Thyroid gland (tissue), 4 donors: ENCODE measurements around the gene ATXN7. TPM values are rescaled to one million over a fixed set of nuclear protein-coding genes. Genes with fewer than 3 reads are reported as not detected.

Experiments used
- DNase-seq, 2 donors: peaks; one replicate each; pipeline ENCODE4 v3.0.0-alpha.2; 2019
- H3K27ac ChIP-seq, 3 donors: fragments of 200-600 bp; sonication (generic); 1 replicate in 2 of 3; 2 replicates in 1 of 3; pipeline ENCODE4 v1.5.1; 2016 to 2019; ENCODE audit warnings: mild to moderate bottlenecking in 1 of 3, moderate library complexity in 1 of 3
- H3K27me3 ChIP-seq: fragments of 200-600 bp; sonication (generic); one replicate; pipeline ENCODE4 v1.5.1; 2019
- H3K36me3 ChIP-seq, 2 donors: fragments of 200-600 bp; sonication (generic); one replicate each; pipeline ENCODE4 v1.5.1; 2016 to 2019
- H3K4me1 ChIP-seq, 2 donors: fragments of 200-600 bp; sonication (generic); one replicate each; pipeline ENCODE4 v1.5.1; 2017 to 2019
- H3K4me3 ChIP-seq, 3 donors: fragments of 200-600 bp; sonication (generic); replicated peaks in 1 of 3; 1 replicate in 2 of 3; 2 replicates in 1 of 3; pipeline ENCODE4 v1.5.1; 2016; ENCODE audit warnings: mild to moderate bottlenecking in 1 of 3
- H3K9me3 ChIP-seq: fragments of 200-600 bp; sonication (generic); one replicate; pipeline ENCODE4 v1.5.1; 2017
- POLR2A ChIP-seq, 2 donors: fragments of 450-650 bp; IDR thresholded peaks; one replicate each; pipeline ENCODE4 v1.6.1; 2017; ENCODE audit warnings: antibody characterized with exemption in 2 of 2, mild to moderate bottlenecking in 2 of 2, moderate library complexity in 1 of 2
- WGBS, 2 donors: methylation state at CpG; one replicate each; pipeline ENCODE4 v1.1.5; 2017; 5-methylcytosine and 5-hydroxymethylcytosine counted together
- intact Hi-C: fragments of 100-400 bp; cut with DNase I; formaldehyde crosslinking; loops from one replicate; pipeline ENCODE4 v1.15.1; 2023
- total RNA-seq, 4 donors: library from RNA; depleted of rRNA; stranded (reverse); fragments of >200 nt; gene quantifications; one replicate each; pipeline ENCODE4 v1.2.3, GENCODE V29; 2016
- TF ChIP-seq, protein P1 (sequence below), 6 experiments: fragments of 200-600 bp in 3 of 6; fragments of 450-650 bp in 3 of 6; sonication (generic) in 3 of 6; IDR thresholded peaks; one replicate each; pipeline ENCODE4 v1.5.1; 2016 to 2019; ENCODE audit warnings: antibody characterized with exemption in 6 of 6, mild to moderate bottlenecking in 2 of 6, inconsistent platforms in 1 of 6, moderate library complexity in 1 of 6

Gene ATXN7
- total RNA-seq, 4 donors from 2014 or later: 23.2 to 51.8 (median 33.8) TPM

- Histone ChIP-seq H3K27ac (no peak overlapping the region), H3K27me3 (no peaks in the 10 kb centered on the region), H3K4me1 (peaks cover 7 to 28% of the 10 kb centered on the region in 2 donors), H3K9me3 (no peaks in the 10 kb centered on the region), H3K4me3 (no peak overlapping the region), H3K36me3 (no peaks in the 10 kb centered on the region)
- no peak for DNase-seq
- TF ChIP-seq, protein P1, sequence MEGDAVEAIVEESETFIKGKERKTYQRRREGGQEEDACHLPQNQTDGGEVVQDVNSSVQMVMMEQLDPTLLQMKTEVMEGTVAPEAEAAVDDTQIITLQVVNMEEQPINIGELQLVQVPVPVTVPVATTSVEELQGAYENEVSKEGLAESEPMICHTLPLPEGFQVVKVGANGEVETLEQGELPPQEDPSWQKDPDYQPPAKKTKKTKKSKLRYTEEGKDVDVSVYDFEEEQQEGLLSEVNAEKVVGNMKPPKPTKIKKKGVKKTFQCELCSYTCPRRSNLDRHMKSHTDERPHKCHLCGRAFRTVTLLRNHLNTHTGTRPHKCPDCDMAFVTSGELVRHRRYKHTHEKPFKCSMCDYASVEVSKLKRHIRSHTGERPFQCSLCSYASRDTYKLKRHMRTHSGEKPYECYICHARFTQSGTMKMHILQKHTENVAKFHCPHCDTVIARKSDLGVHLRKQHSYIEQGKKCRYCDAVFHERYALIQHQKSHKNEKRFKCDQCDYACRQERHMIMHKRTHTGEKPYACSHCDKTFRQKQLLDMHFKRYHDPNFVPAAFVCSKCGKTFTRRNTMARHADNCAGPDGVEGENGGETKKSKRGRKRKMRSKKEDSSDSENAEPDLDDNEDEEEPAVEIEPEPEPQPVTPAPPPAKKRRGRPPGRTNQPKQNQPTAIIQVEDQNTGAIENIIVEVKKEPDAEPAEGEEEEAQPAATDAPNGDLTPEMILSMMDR (IDR thresholded peaks at IDR 0.05): no peak
- TF ChIP-seq POLR2A (IDR thresholded peaks at IDR 0.05): no peak
- 49 to 55% methylated on average over 3 of the region's 3 CpGs for WGBS, 2 donors
- intact Hi-C loops: no loop called here
Observed at GRCh38 chr3:63876260-63876659, 12.6 kb downstream of the ATXN7 start.

DNA sequence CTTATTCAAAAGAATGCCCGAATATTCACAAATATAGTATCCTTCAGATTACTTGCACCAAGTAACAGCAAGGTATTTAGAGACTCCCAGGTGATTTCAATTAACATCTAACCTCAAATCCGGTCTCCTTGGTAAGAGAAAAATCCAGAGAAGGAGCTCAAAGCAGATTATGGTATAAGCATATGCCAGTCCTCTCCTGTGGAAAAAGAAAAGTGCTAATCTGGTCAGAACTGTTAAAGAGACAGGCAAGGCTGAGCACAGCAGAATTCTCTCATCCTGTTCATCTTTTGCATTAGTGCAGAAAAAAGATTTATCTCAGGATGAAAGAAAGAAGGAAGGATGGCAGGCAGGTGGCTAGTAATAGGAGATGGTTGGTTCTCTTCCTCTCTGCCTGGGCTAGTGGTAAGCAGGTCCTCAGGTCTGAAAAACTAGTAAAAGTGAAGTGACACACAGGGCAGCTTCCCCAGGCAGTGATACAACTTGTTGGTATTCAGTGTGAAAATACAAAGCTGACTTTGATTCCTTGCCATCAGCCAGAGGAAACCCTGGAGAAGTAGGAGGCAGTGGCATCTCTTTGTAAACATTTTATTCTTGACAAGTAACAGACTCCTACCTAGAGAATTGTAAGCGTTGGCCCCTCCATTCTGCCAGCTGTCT, 14.2 kb downstream of the ATXN7 start:
- 76 to 83% methylated on average over 3 of the region's 3 CpGs for WGBS, 2 donors
- H3K27ac ChIP-seq: no peak overlapping the region

DNA sequence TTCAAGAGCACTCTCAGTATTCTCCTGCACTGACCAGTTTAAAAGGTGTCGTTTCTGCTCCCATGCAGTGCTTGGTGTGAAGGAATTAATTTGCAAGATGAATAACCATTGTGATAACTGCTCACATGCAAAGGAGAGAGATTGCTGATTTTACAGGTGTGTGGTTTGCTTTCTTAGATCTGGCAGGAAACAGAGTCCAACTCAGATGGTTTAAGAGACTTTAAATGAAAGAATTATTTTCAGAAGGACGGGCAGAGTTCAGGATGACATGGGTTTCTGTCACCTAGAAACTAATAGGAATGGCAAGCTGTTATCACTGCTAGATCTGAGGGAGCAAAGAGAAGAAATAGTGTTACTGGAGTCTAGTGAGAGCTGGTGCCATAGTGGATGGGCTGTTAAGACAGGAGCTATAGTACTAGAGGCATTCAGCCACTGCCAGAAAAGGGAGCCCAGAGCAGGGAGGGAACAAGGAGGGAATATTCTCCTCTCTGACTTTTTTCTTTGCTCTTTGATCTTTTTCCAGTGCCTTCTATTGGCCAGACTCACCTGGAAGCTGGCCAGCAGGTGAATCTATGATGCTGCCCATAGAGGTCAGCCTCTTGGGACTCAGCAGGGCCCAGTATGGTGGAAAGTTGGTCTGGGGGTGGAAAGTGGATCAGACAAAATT, 14.9 kb downstream of the ATXN7 start:
- Histone ChIP-seq H3K9me3 (no peaks in the 10 kb centered on the region), H3K36me3 (no peaks in the 10 kb centered on the region), H3K4me3 (no peak overlapping the region), H3K27ac (no peak overlapping the region), H3K27me3 (no peaks in the 10 kb centered on the region), H3K4me1 (peaks cover 6 to 29% of the 10 kb centered on the region in 2 donors)
- intact Hi-C loops: no loop called here
- TF ChIP-seq POLR2A (IDR thresholded peaks at IDR 0.05): no peak
- TF ChIP-seq, protein P1 (IDR thresholded peaks at IDR 0.05): no peak
- 52 to 62% methylated on average over 2 of the region's 2 CpGs for WGBS, 2 donors
- DNase-seq: peak; percentile 7 to 14

More for the DNA sequence above, 14.2 kb downstream of the ATXN7 start:
- Histone ChIP-seq H3K9me3 (no peaks in the 10 kb centered on the region), H3K36me3 (no peaks in the 10 kb centered on the region), H3K4me1 (peaks cover 6 to 27% of the 10 kb centered on the region in 2 donors), H3K27me3 (no peaks in the 10 kb centered on the region), H3K4me3 (no peak overlapping the region)
- no peak for TF ChIP-seq POLR2A (IDR thresholded peaks at IDR 0.05)
- TF ChIP-seq, protein P1 (IDR thresholded peaks at IDR 0.05): no peak
- DNase-seq: no peak
- intact Hi-C loops: no loop called here

GRCh38 chr3:63880653-63881052, 17.0 kb downstream of the ATXN7 start:
- H3K4me3 ChIP-seq: no peak overlapping the region
- intact Hi-C loops: no loop called here
- TF ChIP-seq, protein P1 (IDR thresholded peaks at IDR 0.05): no peak
- no peak for TF ChIP-seq POLR2A (IDR thresholded peaks at IDR 0.05)
- 97 to 98% methylated on average over 5 of the region's 5 CpGs for WGBS, 2 donors
- peaks cover 6 to 29% of the 10 kb centered on the region in 2 donors for H3K4me1 ChIP-seq
- no peak overlapping the region for H3K27ac ChIP-seq
- H3K36me3 ChIP-seq: no peaks in the 10 kb centered on the region
- DNase-seq: no peak
- H3K9me3 ChIP-seq: no peaks in the 10 kb centered on the region
- no peaks in the 10 kb centered on the region for H3K27me3 ChIP-seq

DNA sequence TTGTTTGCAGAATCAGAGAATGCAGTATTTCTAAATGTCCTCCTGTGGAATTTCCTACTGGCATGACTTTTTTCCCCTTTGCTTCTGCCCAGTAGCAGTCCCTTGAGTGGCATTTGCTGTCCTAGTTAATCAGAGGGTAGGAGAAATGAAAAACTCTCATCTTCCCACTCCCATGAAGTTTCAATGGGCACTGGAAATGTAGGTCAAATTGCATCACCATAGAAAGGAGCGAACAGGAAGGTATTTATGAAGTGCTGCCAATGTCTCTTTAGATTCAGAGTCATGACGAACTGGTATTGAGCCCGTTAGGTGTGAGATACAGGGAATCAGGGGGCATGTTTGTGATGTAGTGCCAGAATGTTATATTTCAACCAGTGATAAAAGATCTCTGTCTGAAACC, 23.2 kb downstream of the ATXN7 start:
- no peak for TF ChIP-seq POLR2A (IDR thresholded peaks at IDR 0.05)
- TF ChIP-seq, protein P1 (IDR thresholded peaks at IDR 0.05): no peak
- peaks cover 15 to 25% of the 10 kb centered on the region in 2 donors for H3K4me1 ChIP-seq
- no peaks in the 10 kb centered on the region for H3K27me3 ChIP-seq
- no peak overlapping the region for H3K4me3 ChIP-seq
- peak overlapping the region in 1 of 3 donors; percentile 35 for H3K27ac ChIP-seq
- no peaks in the 10 kb centered on the region for H3K36me3 ChIP-seq
- WGBS, 2 donors: 28 to 33% methylated on average over 3 of the region's 3 CpGs
- DNase-seq: peak; percentile 14 to 21
- intact Hi-C loops: no loop called here
- H3K9me3 ChIP-seq: no peaks in the 10 kb centered on the region
